A673 (cell line): Measurements from ENCODE around the gene ITIH5. TPM values are rescaled to one million over a fixed set of nuclear protein-coding genes. Genes with fewer than 3 reads are reported as not detected.

Experiments
- BruUV-seq: library from RNA; stranded (reverse); fragments of 400-500 nt; replicated peaks from 2 replicates; lab custom pipeline; 2021; lab: Mats Ljungman, UMichigan
- CTCF ChIA-PET: fragments of 300-600 bp; sonication (Branson Sonifier 250); formaldehyde crosslinking; loops from one replicate; lab custom pipeline; 2022; ENCODE audit warnings: antibody characterized with exemption; lab: Charles Lee
- POLR2A ChIA-PET: fragments of 300-600 bp; sonication (Branson Sonifier 250); formaldehyde crosslinking; loops from one replicate; lab custom pipeline; 2022; ENCODE audit warnings: antibody characterized with exemption; ENCODE audit not compliant: low non-redundant PET; lab: Charles Lee
- DNase-seq: peaks from one replicate; pipeline ENCODE4 v3.0.0-alpha.2; 2015; ENCODE audit warnings: low spot score
- H3K27ac ChIP-seq: fragments of 200-600 bp; sonication (generic); 2 replicates; pipeline ENCODE4 v1.5.1; 2016; ENCODE audit warnings: mixed run types, low read depth, mild to moderate bottlenecking, mixed read lengths, antibody characterized with exemption, low read length; ENCODE audit not compliant: poor library complexity, severe bottlenecking
- H3K27me3 ChIP-seq: fragments of 200-600 bp; sonication (generic); replicated peaks from 2 replicates; pipeline ENCODE4 v1.6.1; 2017; ENCODE audit warnings: mixed run types, low read depth, mild to moderate bottlenecking, mixed read lengths, antibody characterized with exemption, low read length; ENCODE audit not compliant: insufficient read depth, poor library complexity
- H3K36me3 ChIP-seq: fragments of 200-600 bp; sonication (generic); 2 replicates; pipeline ENCODE4 v1.6.1; 2016; ENCODE audit warnings: mixed run types, mild to moderate bottlenecking, mixed read lengths, antibody characterized with exemption, low read length; ENCODE audit not compliant: insufficient read depth, poor library complexity, severe bottlenecking
- H3K4me1 ChIP-seq: fragments of 200-600 bp; sonication (generic); 2 replicates; pipeline ENCODE4 v1.6.1; 2017; ENCODE audit warnings: mixed run types, mild to moderate bottlenecking, mixed read lengths, antibody characterized with exemption, low read length; ENCODE audit not compliant: insufficient read depth, poor library complexity, severe bottlenecking
- H3K4me3 ChIP-seq: fragments of 200-600 bp; sonication (generic); 2 replicates; pipeline ENCODE4 v1.5.1; 2016; ENCODE audit warnings: low read depth, mixed run types, mild to moderate bottlenecking, mixed read lengths, low read length; ENCODE audit not compliant: poor library complexity, severe bottlenecking
- H3K9me3 ChIP-seq: fragments of 200-600 bp; sonication (generic); 2 replicates; pipeline ENCODE4 v1.6.1; 2016; ENCODE audit warnings: mixed run types, low read depth, mild to moderate bottlenecking, mixed read lengths, antibody characterized with exemption, low read length; ENCODE audit not compliant: poor library complexity, severe bottlenecking
- EZH2 ChIP-seq: fragments of 200-600 bp; sonication (generic); IDR thresholded peaks from 2 replicates; pipeline ENCODE4 v1.6.1; 2017; ENCODE audit warnings: borderline replicate concordance, low read depth, mild to moderate bottlenecking, mixed read lengths, antibody characterized with exemption, low read length; ENCODE audit not compliant: poor library complexity, severe bottlenecking
- intact Hi-C: fragments of 100-400 bp; cut with micrococcal nuclease; formaldehyde crosslinking; loops from one replicate; pipeline ENCODE4 v1.10.0; 2022; ENCODE audit not compliant: unreplicated experiment
- total RNA-seq: library from RNA; stranded (reverse); gene quantifications from 2 replicates; pipeline ENCODE4 v1.2.3, GENCODE V29; 2021
- TF ChIP-seq, protein P1 (sequence below): fragments of 300-800, 200-600 bp; sonication (generic); conservative IDR thresholded peaks from 2 replicates; pipeline ENCODE4 v1.5.1; 2017; ENCODE audit warnings: low read depth, mild to moderate bottlenecking, antibody characterized with exemption, low read length, moderate library complexity, mixed read lengths

The ITIH5 gene
- total RNA-seq, 1 experiment from 2014 or later: not detected

DNA sequence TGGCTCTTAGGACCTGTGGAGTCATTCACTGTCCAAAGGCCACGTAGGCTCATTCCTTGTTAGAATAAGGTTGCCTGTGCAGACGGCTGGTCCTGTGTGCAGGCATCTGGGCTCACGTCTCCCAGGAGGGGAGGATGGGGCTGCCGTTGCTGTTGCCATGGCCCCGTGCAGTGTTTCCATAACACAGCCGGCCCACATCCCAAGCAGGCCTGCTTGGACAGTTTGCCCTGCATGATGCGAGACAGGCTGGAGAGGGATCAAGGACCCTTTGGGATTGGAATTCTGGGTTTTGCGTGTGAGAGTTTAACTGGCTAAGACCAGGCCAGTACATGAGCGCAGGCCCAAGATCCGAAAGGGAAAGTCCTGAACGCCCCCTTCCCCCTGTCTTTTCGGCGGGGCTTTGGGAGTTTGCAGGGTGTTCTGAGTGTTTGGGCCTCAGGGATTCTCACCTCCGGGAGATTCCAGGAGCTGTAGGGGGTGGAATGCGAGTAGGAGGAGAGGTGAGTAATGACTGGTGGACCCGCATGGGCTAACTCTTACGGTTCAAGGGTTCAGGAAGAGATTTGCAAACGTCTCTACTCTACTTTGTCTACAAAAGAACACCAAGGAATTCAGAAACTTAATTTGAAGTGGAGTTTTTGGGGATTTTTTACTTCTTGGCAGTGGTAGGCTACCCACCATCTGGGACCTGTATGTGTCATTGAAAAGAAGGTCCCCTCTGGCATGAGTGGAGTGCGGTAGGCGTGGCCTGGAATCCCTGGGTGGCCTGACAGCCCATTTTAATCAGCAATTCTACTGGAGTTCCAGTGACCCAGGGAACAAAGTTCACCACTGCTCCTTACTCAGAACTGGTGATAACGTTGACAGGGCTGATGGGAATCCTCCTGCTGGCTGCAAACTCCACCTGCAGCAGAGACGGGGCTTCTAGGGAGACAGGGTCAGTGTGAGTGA, 125.4 kb downstream of the ITIH5 start:
- DNase-seq: no peak
- H3K27me3 ChIP-seq: no peaks in the 10 kb centered on the region
- H3K9me3 ChIP-seq: no peaks in the 10 kb centered on the region
- POLR2A ChIA-PET: no interaction called here
- CTCF ChIA-PET: no interaction called here
- H3K36me3 ChIP-seq: no peaks in the 10 kb centered on the region
- TF ChIP-seq EZH2: no peak
- TF ChIP-seq, protein P1, sequence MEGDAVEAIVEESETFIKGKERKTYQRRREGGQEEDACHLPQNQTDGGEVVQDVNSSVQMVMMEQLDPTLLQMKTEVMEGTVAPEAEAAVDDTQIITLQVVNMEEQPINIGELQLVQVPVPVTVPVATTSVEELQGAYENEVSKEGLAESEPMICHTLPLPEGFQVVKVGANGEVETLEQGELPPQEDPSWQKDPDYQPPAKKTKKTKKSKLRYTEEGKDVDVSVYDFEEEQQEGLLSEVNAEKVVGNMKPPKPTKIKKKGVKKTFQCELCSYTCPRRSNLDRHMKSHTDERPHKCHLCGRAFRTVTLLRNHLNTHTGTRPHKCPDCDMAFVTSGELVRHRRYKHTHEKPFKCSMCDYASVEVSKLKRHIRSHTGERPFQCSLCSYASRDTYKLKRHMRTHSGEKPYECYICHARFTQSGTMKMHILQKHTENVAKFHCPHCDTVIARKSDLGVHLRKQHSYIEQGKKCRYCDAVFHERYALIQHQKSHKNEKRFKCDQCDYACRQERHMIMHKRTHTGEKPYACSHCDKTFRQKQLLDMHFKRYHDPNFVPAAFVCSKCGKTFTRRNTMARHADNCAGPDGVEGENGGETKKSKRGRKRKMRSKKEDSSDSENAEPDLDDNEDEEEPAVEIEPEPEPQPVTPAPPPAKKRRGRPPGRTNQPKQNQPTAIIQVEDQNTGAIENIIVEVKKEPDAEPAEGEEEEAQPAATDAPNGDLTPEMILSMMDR: no peak
- intact Hi-C loops: no loop called here
- no TSS peak for BruUV-seq
- H3K4me1 ChIP-seq: peaks cover 6% of the 10 kb centered on the region
- H3K4me3 ChIP-seq: no peak overlapping the region
- H3K27ac ChIP-seq: no peak overlapping the region

DNA sequence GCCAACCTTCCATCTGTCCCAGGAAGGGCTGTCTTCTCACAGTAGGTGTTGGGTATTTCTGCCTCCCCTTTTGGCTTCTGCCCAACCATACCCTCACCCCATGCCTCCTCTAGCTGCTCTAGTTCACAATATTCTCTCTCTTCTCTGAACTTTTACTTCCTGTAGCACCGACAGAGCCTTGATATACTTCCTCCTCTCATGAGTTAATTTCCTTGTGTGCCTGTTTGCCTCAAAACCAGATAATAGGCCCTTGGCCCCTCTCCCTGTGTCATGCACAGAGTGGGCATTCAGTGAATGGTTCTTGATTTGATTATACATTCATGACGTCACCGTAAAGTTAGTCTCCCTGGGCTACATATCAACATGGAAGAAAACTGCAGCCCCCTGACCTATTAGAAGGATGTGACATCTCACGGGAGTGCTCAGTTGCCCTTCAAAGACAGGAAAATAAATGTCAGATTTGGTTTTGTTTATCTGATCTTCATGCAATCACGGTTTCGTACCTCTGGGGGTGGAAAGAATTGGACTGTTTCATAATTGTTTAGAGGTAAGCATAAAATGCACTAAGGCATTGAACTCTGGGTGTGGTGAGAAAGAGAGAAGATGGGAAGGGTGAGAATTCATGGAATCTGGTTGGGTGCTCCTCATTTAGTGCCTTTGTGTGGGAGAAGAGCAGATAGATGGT, 127.7 kb downstream of the ITIH5 start:
- ChIA-PET POLR2A (no interaction called here), CTCF (no interaction called here)
- Histone ChIP-seq H3K9me3 (no peaks in the 10 kb centered on the region), H3K36me3 (no peaks in the 10 kb centered on the region), H3K4me1 (peaks cover 13% of the 10 kb centered on the region), H3K27me3 (no peaks in the 10 kb centered on the region), H3K4me3 (no peak overlapping the region), H3K27ac (no peak overlapping the region)
- no peak for TF ChIP-seq EZH2
- intact Hi-C loops: no loop called here
- BruUV-seq: no TSS peak
- no peak for DNase-seq

DNA sequence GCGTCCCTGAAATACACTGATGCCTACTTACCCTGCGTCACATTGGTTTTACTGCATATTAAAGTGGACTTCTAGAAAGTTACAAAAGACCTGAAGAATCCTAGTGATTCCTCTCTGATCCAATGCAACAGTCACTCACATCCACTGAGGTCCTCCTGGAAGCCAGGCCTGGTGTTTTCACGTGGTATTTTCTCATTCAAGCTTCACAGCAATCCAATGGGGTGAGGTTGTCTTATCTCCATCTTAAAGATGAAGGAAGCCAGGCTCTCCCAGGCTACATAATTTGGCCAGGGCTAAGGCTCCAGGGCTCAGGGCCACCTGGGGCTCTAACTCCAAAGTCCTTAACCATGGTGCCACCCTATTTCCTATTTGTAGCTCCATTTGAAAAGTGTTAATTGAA, 129.6 kb downstream of the ITIH5 start:
- H3K27me3 ChIP-seq: no peaks in the 10 kb centered on the region
- ChIA-PET CTCF (no interaction called here), POLR2A (no interaction called here)
- DNase-seq: no peak
- H3K36me3 ChIP-seq: no peaks in the 10 kb centered on the region
- BruUV-seq: no TSS peak
- no peak overlapping the region for H3K27ac ChIP-seq
- intact Hi-C loops: no loop called here
- H3K4me1 ChIP-seq: peaks cover 17% of the 10 kb centered on the region
- H3K4me3 ChIP-seq: no peak overlapping the region
- H3K9me3 ChIP-seq: no peaks in the 10 kb centered on the region
- TF ChIP-seq, protein P1: no peak
- TF ChIP-seq EZH2: no peak
